Measurements from ENCODE around the gene EPHB1.

Gene EPHB1

GRCh38 chr3:134887536-134887935 is 92.5 kb downstream of the EPHB1 start:
- no peak for DNase-seq

GRCh38 chr3:134892326-134892725 is 97.3 kb downstream of the EPHB1 start:
- DNase-seq: no peak

GRCh38 chr3:134892761-134893160 is 97.7 kb downstream of the EPHB1 start:
- DNase-seq: no peak

GRCh38 chr3:134894533-134894932 is 99.5 kb downstream of the EPHB1 start:
- no peak for DNase-seq

GRCh38 chr3:134895181-134895580 is 100.1 kb downstream of the EPHB1 start:
- DNase-seq: no peak

GRCh38 chr3:134896141-134896540 is 101.1 kb downstream of the EPHB1 start:
- DNase-seq: no peak

GRCh38 chr3:134896696-134897095 is 101.6 kb downstream of the EPHB1 start:
- DNase-seq: no peak

GRCh38 chr3:134897391-134898141 is 102.5 kb downstream of the EPHB1 start:
- DNase-seq: no peak

- no peak for DNase-seq
These were observed 103.2 kb downstream of the EPHB1 start for GRCh38 chr3:134898181-134898754.

GRCh38 chr3:134899786-134900185 is 104.7 kb downstream of the EPHB1 start:
- no peak for DNase-seq

GRCh38 chr3:134900482-134900881 is 105.4 kb downstream of the EPHB1 start:
- no peak for DNase-seq

- DNase-seq: no peak
These were observed 106.4 kb downstream of the EPHB1 start for GRCh38 chr3:134901461-134901860.

GRCh38 chr3:134903837-134904236 is 108.8 kb downstream of the EPHB1 start:
- DNase-seq: no peak

- no peak for DNase-seq
These were observed 109.2 kb downstream of the EPHB1 start for GRCh38 chr3:134904241-134904771.

- no peak for DNase-seq
These were observed 110.0 kb downstream of the EPHB1 start for GRCh38 chr3:134904776-134905646.

GRCh38 chr3:134905647-134905935 is 110.5 kb downstream of the EPHB1 start:
- no peak for DNase-seq

- no peak for DNase-seq
These were observed 113.2 kb downstream of the EPHB1 start for GRCh38 chr3:134908271-134908670.

GRCh38 chr3:134910026-134910425 is 115.0 kb downstream of the EPHB1 start:
- DNase-seq: no peak

- DNase-seq: no peak
These were observed 116.8 kb downstream of the EPHB1 start for GRCh38 chr3:134911586-134912548.

- DNase-seq: no peak
These were observed 121.4 kb downstream of the EPHB1 start for GRCh38 chr3:134916276-134916961.

GRCh38 chr3:134917631-134918030 is 122.6 kb downstream of the EPHB1 start:
- no peak for DNase-seq

- DNase-seq: peak; percentile 3
These were observed 123.4 kb downstream of the EPHB1 start for GRCh38 chr3:134918441-134918840.

Measured in CD4-positive, alpha-beta T cell treated with Interleukin-17A for 1 hour (primary cell).